DLD1 (cell line): ENCODE measurements around the gene IGSF22.

Experiments used
- in situ Hi-C: cut with HindIII; loops from 2 replicates; pipeline ENCODE4 v1.10.0; 2017; ENCODE audit warnings: low sequenced_read_pairs

IGSF22 gene

DNA sequence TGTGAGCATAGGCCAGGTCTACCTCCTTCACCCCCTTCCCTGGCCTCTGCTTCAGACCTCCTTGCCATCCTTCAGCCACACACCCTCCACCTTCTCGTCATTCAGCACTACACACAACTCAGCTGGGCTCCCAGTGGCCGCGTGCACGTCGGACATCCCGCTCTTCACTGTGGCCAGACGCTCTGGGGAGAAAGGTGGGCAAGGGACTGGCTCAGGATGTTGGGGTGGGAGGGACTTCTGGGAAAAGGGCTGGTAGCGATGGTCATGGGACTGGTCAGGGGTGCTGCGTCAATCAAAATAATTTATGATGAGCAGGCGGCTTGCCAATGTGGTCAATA is 11.6 kb downstream of the IGSF22 start:
- in situ Hi-C loops: no loop called here

DNA sequence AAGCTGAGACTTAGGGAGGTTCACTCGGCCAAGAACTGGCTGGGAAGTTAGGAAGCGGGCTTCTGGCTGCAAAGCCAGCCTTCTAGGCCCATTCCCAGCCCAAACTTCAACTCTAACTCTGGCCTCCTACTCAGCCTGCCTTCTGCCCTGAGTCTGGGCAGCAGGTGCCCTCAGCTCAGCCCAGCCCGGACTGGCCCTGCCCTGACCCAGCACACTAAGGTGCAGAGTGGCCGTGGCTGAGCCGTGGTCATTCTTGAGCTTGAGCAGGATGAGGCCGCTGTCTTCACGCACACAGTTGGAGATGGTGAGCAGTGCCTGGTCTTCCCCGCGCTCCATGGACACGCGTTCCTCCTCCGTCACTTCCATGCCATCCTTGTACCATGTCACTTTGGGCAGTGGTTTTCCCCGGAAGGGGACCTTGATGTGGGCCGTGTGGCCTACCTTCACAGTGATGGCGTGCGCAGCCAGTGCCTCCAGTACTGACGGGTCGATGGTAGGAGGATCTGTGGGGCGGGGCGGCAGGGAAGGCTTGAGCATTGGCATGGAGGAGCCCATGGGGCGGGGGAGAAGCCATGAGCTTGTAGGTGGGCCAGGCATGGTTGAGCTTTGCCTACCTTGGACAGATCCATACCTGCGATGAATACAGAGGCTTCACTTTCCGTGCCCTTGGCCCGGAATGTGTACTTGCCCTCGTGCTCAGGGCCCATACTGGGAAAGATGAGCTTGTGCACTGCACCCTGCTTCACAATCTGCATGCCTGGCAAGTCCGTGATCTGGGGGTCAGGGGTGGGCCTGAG is 12.1 kb downstream of the IGSF22 start:
- in situ Hi-C loops: no loop called here

DNA sequence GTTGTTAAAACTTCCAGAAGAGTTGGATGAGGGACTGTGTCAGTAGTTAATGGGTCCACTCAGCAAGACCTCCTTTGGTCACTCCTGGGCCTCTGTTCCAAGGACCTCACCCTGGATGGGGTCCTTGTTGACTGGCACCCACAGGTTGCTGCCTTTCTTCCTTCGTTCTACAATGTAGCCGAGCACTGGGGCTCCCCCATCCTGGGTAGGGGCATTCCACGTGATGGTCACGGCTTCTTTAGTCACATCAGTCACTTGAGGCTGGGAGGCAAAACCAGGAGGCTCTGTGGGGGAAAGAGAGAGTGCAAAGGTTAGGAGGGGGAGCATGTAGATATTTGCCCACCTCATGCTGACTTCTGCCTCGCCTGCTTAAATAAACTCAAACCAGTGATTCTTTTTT is 15.4 kb downstream of the IGSF22 start:
- in situ Hi-C loops: no loop called here

DNA sequence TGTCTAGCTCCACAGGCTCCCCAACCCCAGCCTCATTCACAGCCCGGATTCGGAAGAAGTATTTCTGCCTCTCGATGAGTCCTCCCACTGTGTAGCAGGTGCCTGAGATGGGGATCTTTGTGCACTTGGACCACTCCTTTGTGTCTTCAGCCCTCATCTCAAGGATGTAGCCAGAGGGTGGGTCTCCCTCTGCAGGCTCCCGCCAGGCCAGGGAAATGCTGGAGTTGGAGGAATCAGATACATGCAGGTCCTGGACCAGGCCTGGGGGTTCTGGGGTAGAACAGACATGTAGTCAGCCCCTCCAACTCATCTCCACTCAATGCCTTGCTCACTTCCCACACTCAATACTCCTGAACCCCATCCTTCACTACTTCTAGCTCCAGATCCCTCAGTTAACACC is 16.6 kb downstream of the IGSF22 start:
- in situ Hi-C loops: no loop called here

DNA sequence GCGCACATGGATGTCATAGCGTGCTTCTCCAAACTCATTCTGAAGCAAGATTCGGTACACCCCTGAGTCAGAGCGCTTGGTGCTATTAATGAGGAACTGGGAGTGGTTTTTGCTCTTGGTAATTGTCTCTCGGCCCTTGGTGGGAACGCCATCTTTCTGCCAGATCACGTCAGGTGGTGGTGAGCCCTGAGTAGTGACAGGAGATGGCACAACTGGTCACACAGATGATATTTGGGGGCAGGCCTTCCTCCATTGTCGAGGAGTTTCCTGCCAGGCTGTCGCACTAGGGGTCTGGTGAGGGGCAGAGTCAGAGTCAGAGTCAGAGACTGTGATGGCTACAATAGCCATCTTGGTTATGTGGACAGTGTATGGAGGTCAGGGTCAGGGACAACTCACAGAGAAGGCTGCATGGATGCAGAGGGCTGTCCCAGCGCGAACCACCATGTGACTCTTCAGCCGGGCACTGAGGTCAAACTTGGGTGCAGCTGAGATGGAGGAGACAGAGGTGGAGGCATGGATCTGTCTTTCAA is 18.1 kb downstream of the IGSF22 start:
- in situ Hi-C loops: no loop called here

DNA sequence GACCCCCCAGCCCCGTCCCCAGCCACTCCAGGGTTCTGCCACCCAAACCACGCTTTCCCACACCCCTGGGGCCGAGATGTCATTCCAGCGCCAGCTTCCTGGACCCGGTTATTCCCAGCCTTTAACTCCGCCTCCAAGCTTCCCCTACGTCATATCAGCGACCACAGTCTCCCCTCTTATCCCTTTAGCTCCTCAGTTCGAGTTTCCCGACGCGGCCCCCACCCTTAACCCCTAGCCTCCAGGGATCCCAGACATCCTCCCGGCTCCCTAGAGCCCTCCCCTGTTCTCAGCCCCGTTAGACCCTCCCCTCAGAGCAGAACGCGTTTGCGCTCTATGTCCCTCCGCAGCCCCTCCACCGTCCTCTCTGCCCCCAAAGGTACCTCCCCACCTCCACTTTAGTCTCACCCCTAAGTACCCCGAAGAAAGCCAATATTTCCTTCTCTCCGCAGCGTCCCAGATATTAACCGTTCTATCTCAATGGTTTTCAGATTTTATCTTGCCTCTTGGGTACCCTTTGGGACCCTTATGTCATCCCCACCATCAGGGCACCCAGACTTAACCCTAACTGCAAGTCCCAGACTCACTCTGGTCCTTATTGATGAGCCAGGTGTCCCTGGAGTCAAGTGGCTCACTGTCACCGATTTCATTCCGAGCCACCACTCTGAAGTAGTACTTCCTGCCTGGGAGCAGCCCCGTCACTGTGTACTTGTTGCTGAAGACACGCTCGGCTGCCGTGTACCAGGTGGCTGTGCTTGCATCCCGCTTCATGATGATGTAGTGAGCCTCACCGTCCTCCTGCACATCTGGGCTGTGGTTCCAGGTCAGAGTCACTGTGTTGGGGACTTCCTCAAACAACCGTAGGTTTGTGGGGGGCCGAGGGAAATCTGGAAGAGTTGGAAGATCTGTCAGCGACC is 19.4 kb downstream of the IGSF22 start:
- in situ Hi-C loops: no loop called here

DNA sequence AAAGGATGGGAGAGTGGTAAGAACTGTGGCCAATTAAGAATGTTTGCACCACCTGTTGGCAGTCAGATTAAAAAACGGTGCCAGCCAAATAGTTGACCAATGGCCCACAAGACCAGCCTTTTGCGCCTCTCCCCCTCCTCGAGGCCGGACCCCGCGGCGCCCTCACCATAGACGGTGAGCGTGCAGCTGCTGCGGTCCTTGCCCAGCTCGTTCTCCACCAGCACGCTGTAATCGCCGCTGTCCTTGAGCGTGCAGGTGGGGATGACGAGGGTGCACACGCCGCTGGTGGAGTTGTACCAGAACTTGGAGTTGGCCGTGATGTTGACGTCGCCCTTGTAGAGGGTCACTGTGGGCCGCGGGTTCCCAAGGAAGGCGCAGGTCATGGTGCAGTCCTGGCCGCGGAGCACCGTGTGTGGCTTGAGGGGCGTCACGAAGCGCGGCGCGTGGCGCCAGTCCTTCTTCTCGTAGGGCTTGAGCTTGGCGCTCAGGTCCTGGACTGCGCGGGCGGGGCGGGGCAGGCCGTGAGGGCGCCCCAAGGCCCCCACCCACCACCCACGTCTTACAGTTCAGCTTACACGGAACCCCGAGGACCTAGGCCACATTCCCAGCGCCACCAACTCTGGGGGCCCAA is 20.2 kb downstream of the IGSF22 start:
- in situ Hi-C loops: no loop called here

DNA sequence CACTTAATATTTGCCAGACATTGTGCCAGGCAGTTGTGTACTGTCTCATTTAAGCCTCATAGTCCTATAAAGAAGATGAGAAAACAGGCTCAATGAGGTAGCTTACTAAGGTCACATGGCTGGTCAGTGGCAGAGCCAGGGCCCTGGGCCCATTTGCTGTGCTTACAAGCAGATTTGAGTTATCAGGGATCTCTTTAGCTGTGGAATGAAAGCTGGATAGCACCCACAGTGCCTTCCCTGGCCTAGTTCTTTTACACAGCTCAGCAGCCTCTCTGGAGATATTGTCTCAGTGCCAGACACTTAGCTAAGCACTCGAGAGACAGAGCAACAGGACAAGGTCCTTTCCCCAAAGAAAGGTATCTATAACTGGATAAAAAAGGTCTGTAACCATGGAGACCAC is 21.3 kb downstream of the IGSF22 start:
- in situ Hi-C loops: no loop called here

DNA sequence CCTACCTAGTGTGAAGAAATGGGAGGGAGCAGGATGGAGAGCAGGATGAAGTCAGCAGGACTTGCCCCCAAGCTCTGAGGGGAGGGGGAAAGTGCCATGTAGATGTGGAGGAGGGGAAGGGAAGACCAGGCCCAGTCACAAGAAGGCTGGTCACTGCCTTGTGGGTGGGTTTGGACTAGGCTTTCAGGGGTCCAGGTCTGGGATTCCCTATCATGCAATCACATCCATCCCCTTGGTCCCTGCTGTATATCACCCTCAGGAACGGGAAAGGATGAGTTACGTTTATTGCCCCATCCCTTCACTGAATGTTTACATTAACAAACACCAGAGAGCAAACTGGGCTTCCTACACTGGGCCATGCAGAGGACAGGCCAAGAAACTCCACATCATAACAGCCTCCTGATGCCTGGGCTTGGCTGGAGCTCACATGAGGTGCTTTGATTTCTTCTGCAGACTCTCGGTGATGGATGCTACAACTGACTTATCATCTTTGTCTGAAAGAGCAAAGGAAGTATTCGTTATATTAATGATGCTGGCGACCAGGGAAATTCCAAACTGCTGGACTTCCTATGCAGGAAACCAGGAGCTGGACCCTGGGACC is 21.8 kb downstream of the IGSF22 start:
- in situ Hi-C loops: no loop called here

DNA sequence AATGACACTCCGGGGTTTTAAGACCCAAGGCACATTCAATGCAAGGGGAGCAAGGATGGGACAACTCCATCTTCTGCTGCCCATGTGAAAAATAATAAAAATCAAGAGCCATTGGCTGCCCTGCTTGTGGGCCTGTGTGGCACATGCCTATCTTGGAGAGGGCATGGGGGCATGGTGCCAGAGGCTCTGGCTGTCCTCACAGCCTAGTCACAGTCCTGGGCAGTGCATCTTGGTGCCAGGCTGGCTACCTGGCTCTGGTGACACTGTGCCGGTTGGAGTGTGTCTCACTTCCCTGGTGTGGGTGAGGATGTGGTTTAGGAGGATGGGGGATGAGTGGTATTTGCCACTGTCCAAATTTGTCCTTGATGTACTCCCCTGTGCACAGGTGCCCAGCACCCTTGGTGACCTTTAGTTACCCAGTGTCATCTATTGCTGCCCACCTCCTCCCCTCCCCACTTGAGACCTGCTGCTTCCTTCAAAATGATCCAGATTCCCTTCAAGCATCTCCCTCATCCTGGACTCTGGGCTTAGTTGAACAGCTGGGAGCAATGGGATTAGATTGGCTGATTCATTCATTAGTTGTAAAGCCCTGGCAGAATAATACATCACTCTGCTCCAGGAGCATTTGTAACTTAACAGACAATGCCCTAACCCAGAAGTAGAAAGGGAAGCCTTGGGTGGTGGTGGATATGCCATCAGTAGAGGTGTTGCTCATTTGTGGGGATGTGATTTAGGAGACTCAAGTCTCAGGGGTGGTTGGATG is 22.8 kb downstream of the IGSF22 start:
- in situ Hi-C loops: no loop called here

DNA sequence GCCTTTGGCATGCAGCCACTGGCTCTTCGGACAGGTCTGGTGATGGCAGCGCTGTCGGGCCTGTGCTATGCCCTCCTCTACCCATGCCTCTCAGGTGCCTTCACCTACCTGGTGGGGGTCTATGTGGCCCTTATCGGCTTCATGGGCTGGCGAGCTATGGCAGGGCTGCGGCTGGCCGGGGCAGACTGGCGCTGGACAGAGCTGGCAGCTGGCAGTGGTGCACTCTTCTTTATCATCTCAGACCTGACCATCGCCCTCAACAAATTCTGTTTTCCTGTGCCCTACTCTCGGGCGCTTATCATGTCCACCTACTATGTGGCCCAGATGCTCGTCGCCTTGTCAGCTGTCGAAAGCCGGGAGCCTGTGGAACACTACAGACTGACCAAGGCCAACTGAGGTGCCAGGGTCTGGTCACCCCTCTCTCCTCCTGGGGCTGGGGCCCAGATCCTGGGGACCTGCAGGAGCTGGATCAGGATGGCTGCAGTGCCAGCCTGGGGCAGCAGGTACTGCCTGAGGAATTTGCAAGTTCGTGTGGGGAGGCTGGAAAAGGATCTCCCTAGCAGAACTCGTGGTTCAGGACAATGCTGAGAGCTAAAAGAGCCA is 24.3 kb downstream of the IGSF22 start:
- in situ Hi-C loops: no loop called here

DNA sequence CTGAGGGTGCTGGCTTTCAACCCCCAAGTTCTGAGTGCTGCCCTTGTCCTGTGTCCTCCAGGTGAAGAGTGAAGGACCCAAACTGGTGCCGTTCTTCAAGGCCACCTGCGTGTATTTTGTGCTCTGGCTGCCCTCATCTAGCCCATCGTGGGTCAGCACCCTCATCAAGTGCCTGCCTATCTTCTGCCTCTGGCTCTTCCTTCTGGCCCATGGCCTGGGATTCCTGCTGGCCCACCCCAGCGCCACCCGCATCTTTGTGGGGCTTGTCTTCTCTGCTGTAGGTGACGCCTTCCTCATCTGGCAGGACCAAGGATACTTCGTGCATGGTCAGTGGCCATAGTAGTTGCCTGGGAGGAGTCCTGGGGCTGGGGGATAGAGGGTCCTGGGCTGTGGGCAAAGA is 25.1 kb downstream of the IGSF22 start:
- in situ Hi-C loops: no loop called here

DNA sequence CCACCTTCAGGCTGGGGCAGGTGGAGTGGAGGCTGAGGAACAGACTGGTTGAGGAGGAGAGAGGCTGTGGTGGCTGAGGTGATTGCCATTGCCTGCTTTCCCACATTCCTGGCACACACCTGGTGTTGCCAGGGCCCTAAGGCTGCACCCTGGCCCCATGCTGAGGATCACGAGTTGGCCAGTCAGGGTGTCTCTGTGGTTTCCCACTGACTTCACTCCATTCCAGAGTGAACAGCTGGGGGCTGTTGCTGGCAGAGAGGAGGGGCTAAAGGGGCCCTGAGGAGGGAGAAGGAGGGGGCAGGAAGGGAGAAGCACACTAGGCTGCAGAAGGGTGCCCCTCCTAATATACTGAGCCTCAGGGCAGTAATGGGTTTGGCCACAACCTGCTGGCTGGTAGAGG is 25.6 kb downstream of the IGSF22 start:
- in situ Hi-C loops: no loop called here

DNA sequence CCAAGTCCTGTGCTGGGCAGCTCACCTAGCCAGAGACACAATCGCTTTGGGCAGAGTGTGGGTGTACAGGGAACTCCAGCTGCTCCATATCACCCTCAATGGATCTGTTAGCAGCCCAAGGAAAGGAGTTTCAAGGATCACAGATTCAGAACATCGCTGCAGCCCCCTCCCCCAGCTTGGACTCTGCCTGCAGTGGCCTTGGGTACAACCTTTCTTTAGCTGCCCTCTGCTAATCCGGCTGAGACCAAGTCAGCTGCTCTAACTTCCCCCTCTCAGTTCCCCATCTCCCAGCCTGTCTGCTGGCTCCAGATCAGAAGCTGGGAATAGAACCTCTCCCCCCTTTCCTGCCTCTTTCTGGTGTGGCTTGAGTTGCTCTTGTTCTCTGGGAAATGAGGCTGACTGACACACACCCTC is 26.1 kb downstream of the IGSF22 start:
- in situ Hi-C loops: no loop called here

DNA sequence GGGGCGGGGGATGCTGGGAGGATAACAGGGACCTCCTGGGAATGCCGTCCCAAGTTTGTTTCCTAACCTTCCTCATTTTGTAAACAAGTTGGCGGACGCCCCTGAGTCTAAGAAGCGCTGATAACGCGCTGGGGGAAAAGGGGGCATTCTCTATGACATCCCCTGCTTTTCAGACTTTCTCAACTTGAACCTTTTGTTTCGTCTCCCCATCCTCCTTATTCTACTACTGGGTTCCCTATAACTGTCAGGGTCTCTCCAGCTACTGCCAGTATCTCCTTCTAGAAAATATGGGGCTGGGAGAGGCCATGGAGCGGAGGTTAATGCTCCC is 26.8 kb downstream of the IGSF22 start:
- in situ Hi-C loops: no loop called here

DNA sequence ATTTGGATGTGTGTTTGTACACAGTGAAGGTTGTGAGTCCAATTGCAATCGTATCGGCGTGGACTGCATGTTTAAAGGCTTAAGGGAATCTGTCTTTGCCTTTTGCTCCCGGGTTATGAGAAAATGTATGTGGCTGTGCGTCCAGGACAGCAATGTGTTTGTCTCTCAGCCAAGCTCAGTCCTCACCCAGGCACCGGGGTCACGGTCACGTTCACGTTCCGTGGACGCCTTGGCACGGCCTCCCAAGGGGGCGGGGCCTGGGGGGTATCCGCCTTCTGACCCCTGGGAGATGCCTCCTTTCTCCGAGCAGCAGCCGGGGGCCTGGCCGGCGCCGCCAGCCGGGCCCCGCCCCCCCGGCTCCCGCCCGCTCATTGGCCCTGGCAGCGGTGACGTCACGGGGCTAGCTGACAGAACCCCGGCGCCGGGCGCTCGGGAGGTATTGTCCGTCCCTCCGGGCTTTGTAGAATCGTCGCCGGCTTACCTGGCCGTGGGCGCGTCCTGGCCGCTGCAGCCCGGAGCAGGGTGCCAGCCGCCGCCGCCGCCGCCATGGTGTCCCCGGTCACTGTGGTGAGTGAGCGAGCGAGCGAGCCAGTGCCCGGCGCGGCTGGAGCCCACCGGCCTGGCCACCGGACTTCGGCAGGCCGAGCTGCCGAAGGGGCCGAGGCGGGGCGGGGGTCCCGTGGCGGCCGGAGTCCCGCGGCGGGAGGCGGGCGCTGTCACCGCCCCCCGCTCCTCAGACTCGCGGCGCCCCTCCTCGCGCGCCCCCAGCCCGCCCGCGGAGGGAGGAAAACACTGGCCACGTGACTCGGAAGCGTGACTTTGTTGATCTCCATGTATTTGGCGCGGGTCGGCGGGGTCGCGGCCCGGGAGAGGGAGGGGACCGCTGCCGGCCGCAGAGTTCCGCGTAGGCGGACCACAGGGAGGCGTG is 27.4 kb downstream of the IGSF22 start, which contains the start of gene TMEM86A:
TMEM86A (plus strand) TSS at position 439 of the 928 bp plus-strand sequence; CDS start at position 547, 108 bp downstream.
- in situ Hi-C loops: no loop called here

DNA sequence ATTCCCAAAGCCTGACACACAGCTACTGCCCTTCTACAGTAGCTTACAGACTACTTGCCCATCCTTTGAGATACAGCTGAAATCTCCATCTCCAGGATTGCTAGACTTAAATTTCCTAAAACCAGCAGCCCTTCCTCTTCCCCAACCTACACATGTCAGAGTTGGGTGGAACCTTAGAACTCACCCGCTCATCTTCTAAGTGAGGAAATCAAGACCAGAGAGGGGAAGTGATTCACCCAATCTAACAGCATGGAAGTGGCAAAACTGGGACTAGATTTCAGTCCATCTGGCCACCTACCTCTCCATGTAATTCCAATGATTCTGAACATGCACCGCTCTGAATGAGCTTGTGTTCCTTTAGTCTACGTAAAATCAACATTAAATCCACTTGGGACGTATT is 28.4 kb downstream of the IGSF22 start:
- in situ Hi-C loops: no loop called here

DNA sequence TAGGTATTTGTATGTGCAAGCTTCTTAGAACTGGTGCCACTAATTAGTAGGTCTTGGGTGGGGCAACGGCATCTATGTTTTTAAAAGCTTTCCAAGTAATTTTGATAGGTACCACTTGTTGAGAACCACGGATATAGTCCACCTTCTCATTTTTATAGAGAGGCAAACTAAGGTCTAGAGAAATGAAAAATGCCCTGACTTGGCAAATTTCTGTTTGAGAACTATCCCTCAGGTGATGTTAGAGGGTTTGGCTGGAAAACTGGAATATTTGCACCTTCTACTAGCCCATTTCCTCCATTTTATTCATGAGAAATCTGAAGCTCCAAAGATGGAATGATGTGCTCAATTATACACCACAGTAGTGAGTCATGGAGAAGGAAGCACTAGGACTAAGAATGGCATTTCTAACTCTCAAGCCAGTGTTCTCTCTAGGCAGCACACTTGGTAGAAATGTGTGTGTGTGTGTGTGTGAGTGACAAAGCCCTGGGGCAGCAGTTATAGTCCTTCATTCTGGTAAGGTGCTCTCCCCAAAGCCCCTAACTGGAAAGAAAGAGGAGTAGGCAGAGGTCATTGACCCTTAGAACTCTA is 29.3 kb downstream of the IGSF22 start:
- in situ Hi-C loops: no loop called here
